HFFc6 (cell line): ENCODE measurements around the gene COQ7. TPM values are rescaled to one million over a fixed set of nuclear protein-coding genes. Genes with fewer than 3 reads are reported as not detected.
A peak's percentile ranks its signal among the peaks of the same experiment; 100 is the strongest.

Experiments
- DNase-seq: peaks from one replicate; pipeline ENCODE4 v3.0.0-alpha.2; 2018
- H3K27ac Mint-ChIP-seq: 2 replicates; pipeline ENCODE4 v1.8.0; 2020; ENCODE audit warnings: mild to moderate bottlenecking, mixed read lengths
- H3K27me3 Mint-ChIP-seq: 2 replicates; pipeline ENCODE4 v1.8.0; 2021; ENCODE audit warnings: mild to moderate bottlenecking, moderate library complexity, mixed read lengths; ENCODE audit not compliant: insufficient read depth
- H3K36me3 Mint-ChIP-seq: 2 replicates; pipeline ENCODE4 v1.8.0; 2021; ENCODE audit warnings: low read depth, mixed read lengths
- H3K4me1 Mint-ChIP-seq: 2 replicates; pipeline ENCODE4 v1.8.0; 2020; ENCODE audit warnings: low read depth, mixed read lengths
- H3K4me3 Mint-ChIP-seq: 2 replicates; pipeline ENCODE4 v1.8.0; 2020; ENCODE audit warnings: mild to moderate bottlenecking, moderate library complexity, mixed read lengths
- H3K9me3 Mint-ChIP-seq: 2 replicates; pipeline ENCODE4 v1.8.0; 2020; ENCODE audit warnings: mild to moderate bottlenecking, mixed read lengths
- CTCF ChIP-seq: fragments of 200-600 bp; sonication (generic); IDR thresholded peaks from 2 replicates; pipeline ENCODE4 v1.5.0; 2021; ENCODE audit warnings: antibody characterized with exemption, mild to moderate bottlenecking
- long read RNA-seq: library from polyadenylated mRNA; unstranded; transcript quantifications from one replicate; pipeline ENCODE4 v2.0.0, GENCODE V29; 2019
- total RNA-seq, 6 experiments: library from RNA; stranded (reverse); fragmentation: NEBNext Ultra II Directional; extraction: Animal tissue kit (Norgen Biotek cat#: 25700); gene quantifications; 2 replicates in 1 of 6; 3 replicates in 5 of 6; pipeline ENCODE4 v1.2.3, GENCODE V29; 2021

COQ7 gene
- 10 to 100 TPM; 15.1 to 19.1 (median 16.8) TPM for total RNA-seq
- long read RNA-seq, transcript COQ7-201 (6 exons, 2,657 nt): major isoform, 5 of 10 reads
- long read RNA-seq, partial matches to known transcripts: 1 of 10 reads
- long read RNA-seq, other reads (novel, unspliced or antisense): 4 of 10 reads

- no peaks in the 10 kb centered on the region for H3K36me3 Mint-ChIP-seq
- H3K4me3 Mint-ChIP-seq: peak within 1 kb of the TSS; percentile 95
- H3K9me3 Mint-ChIP-seq: no peaks in the 10 kb centered on the region
- peak; percentile 100 for DNase-seq
- TF ChIP-seq CTCF: peak; percentile 49; the same call in 1 of the 2 replicates
- peaks cover 3% of the 10 kb centered on the region for H3K27me3 Mint-ChIP-seq
- H3K4me1 Mint-ChIP-seq: peaks cover 10% of the 10 kb centered on the region
- peak within 1 kb of the TSS; percentile 96 for H3K27ac Mint-ChIP-seq
Measured at GRCh38 chr16:19067349-19068236, at the start of gene COQ7. Gene COQ7, plus strand, starts transcription at chr16:19067614. Its CDS starts 51 bp downstream, at chr16:19067665.

GRCh38 chr16:19020689-19021088, 46.7 kb upstream of the COQ7 start:
- Mint-ChIP-seq H3K4me1 (peaks cover 11% of the 10 kb centered on the region), H3K9me3 (no peaks in the 10 kb centered on the region), H3K4me3 (no peak overlapping the region), H3K27ac (no peak overlapping the region), H3K36me3 (no peaks in the 10 kb centered on the region), H3K27me3 (no peaks in the 10 kb centered on the region)
- TF ChIP-seq CTCF: no peak
- no peak for DNase-seq

GRCh38 chr16:19021747-19022146, 45.7 kb upstream of the COQ7 start:
- Mint-ChIP-seq H3K9me3 (no peaks in the 10 kb centered on the region), H3K36me3 (no peaks in the 10 kb centered on the region), H3K27me3 (no peaks in the 10 kb centered on the region), H3K27ac (no peak overlapping the region), H3K4me1 (peaks cover 11% of the 10 kb centered on the region), H3K4me3 (no peak overlapping the region)
- DNase-seq: no peak
- no peak for TF ChIP-seq CTCF

- Mint-ChIP-seq H3K4me3 (no peak overlapping the region), H3K36me3 (no peaks in the 10 kb centered on the region), H3K4me1 (no peaks in the 10 kb centered on the region), H3K27me3 (no peaks in the 10 kb centered on the region; the same call in 1 of the 2 replicates), H3K9me3 (no peaks in the 10 kb centered on the region), H3K27ac (no peak overlapping the region)
- no peak for TF ChIP-seq CTCF
- DNase-seq: no peak
Measured at GRCh38 chr16:19027416-19027815, 40.0 kb upstream of the COQ7 start.

- Mint-ChIP-seq H3K4me1 (no peaks in the 10 kb centered on the region), H3K27me3 (no peaks in the 10 kb centered on the region; the same call in none of the 2 replicates), H3K27ac (no peak overlapping the region; the same call in 1 of the 2 replicates), H3K9me3 (no peaks in the 10 kb centered on the region), H3K36me3 (no peaks in the 10 kb centered on the region), H3K4me3 (no peak overlapping the region)
- no peak for DNase-seq
- no peak for TF ChIP-seq CTCF
Measured at GRCh38 chr16:19029980-19030379, 37.4 kb upstream of the COQ7 start.
